Lower lobe of right lung (tissue), 2 donors: ENCODE results near the gene HPCAL1. TPM values are rescaled to one million over a fixed set of nuclear protein-coding genes. Genes with fewer than 3 reads are reported as not detected.
"Not testable (repeated sequence)": the region's sequence is repeated elsewhere in the genome, so short reads cannot be mapped to it uniquely, and the experiment has no call there.

Experiments used
- ATAC-seq, 2 donors: fragments of 200-7000 bp; cut with Tn5 transposase; one replicate each; pipeline ENCODE4 v1.9.1; 2020 to 2022; ENCODE audit warnings: mild to moderate bottlenecking in 2 of 2, moderate library complexity in 2 of 2
- DNase-seq: peaks from one replicate; pipeline ENCODE4 v3.0.0-alpha.2; 2020
- H3K27ac ChIP-seq: fragments of 200-600 bp; one replicate; pipeline ENCODE4 v1.8.0; 2022
- H3K27me3 ChIP-seq: fragments of 200-600 bp; one replicate; pipeline ENCODE4 v1.8.0; 2022; ENCODE audit warnings: low read depth
- H3K36me3 ChIP-seq: fragments of 200-600 bp; one replicate; pipeline ENCODE4 v1.8.0; 2022; ENCODE audit warnings: mild to moderate bottlenecking
- H3K4me1 ChIP-seq: fragments of 200-600 bp; one replicate; pipeline ENCODE4 v1.8.0; 2022
- H3K4me3 ChIP-seq: fragments of 200-600 bp; one replicate; pipeline ENCODE4 v1.8.0; 2022; ENCODE audit warnings: mild to moderate bottlenecking
- H3K9me3 ChIP-seq: fragments of 200-600 bp; one replicate; pipeline ENCODE4 v1.8.0; 2022
- CTCF ChIP-seq: fragments of 200-600 bp; IDR thresholded peaks from one replicate; pipeline ENCODE4 v1.8.0; 2022; ENCODE audit warnings: antibody characterized with exemption, mild to moderate bottlenecking
- intact Hi-C: fragments of 100-400 bp; cut with DNase I; formaldehyde crosslinking; loops from one replicate; pipeline ENCODE4 v1.11.0; 2022
- total RNA-seq: library from RNA; stranded (reverse); fragmentation: NEBNext Ultra II Directional; extraction: Animal tissue kit (Norgen Biotek cat#: 25700); gene quantifications from one replicate; pipeline ENCODE4 v1.2.1, GENCODE V29; 2021
- donor health status: DM: no; HTN: yes; CAD: no; lungs with severe emphysema.

HPCAL1 gene
- total RNA-seq, 1 donor from 2014 or later: 132 TPM

- peaks cover 22% of the 10 kb centered on the region for H3K4me1 ChIP-seq
- H3K4me3 ChIP-seq: no peak overlapping the region
- peaks cover 3% of the 10 kb centered on the region for H3K9me3 ChIP-seq
- DNase-seq (no peak), ATAC-seq (no peak)
- no peak overlapping the region for H3K27ac ChIP-seq
- intact Hi-C loops: no loop called here
- no peaks in the 10 kb centered on the region for H3K27me3 ChIP-seq
- TF ChIP-seq CTCF: no peak
- no peaks in the 10 kb centered on the region for H3K36me3 ChIP-seq
These were observed 13.4 kb upstream of the HPCAL1 start for GRCh38 chr2:10289352-10289751.

- intact Hi-C loops: no loop called here
- Histone ChIP-seq H3K27ac (no peak overlapping the region), H3K4me3 (no peak overlapping the region), H3K4me1 (peaks cover 22% of the 10 kb centered on the region), H3K9me3 (peaks cover 5% of the 10 kb centered on the region), H3K36me3 (no peaks in the 10 kb centered on the region), H3K27me3 (no peaks in the 10 kb centered on the region)
- no peak for TF ChIP-seq CTCF
- ATAC-seq (no peak), DNase-seq (no peak)
These were observed 12.8 kb upstream of the HPCAL1 start for GRCh38 chr2:10289891-10290290.

GRCh38 chr2:10291376-10291775 is 11.3 kb upstream of the HPCAL1 start:
- H3K27ac ChIP-seq, H3K4me3 ChIP-seq, H3K36me3 ChIP-seq, H3K4me1 ChIP-seq, intact Hi-C loops, ATAC-seq, DNase-seq, H3K9me3 ChIP-seq, H3K27me3 ChIP-seq: not testable (repeated sequence)

GRCh38 chr2:10292033-10292432 is 10.7 kb upstream of the HPCAL1 start:
- Histone ChIP-seq H3K4me3 (no peak overlapping the region), H3K4me1 (peaks cover under 1% of the 10 kb centered on the region), H3K36me3 (no peaks in the 10 kb centered on the region), H3K27me3 (no peaks in the 10 kb centered on the region), H3K27ac (no peak overlapping the region), H3K9me3 (peaks cover 5% of the 10 kb centered on the region)
- intact Hi-C loops: no loop called here
- TF ChIP-seq CTCF: no peak
- ATAC-seq (no peak), DNase-seq (no peak)

GRCh38 chr2:10293603-10294002 is 9.1 kb upstream of the HPCAL1 start:
- TF ChIP-seq CTCF: no peak
- intact Hi-C loops: no loop called here
- no peak overlapping the region for H3K27ac ChIP-seq
- ATAC-seq (no peak), DNase-seq (no peak)
- H3K4me3 ChIP-seq: no peak overlapping the region
- H3K36me3 ChIP-seq: no peaks in the 10 kb centered on the region
- H3K4me1 ChIP-seq: peaks cover 13% of the 10 kb centered on the region
- no peaks in the 10 kb centered on the region for H3K27me3 ChIP-seq
- H3K9me3 ChIP-seq: peaks cover 5% of the 10 kb centered on the region

- Histone ChIP-seq H3K4me3 (no peak overlapping the region), H3K36me3 (no peaks in the 10 kb centered on the region), H3K27ac (no peak overlapping the region), H3K9me3 (peaks cover 5% of the 10 kb centered on the region), H3K27me3 (no peaks in the 10 kb centered on the region), H3K4me1 (peaks cover 14% of the 10 kb centered on the region)
- ATAC-seq (no peak), DNase-seq (no peak)
- intact Hi-C loops: no loop called here
- TF ChIP-seq CTCF: no peak
These were observed 8.6 kb upstream of the HPCAL1 start for GRCh38 chr2:10294077-10294476.

- peaks cover 14% of the 10 kb centered on the region for H3K4me1 ChIP-seq
- H3K27me3 ChIP-seq, ATAC-seq, H3K4me3 ChIP-seq, H3K36me3 ChIP-seq, intact Hi-C loops, DNase-seq, H3K9me3 ChIP-seq, H3K27ac ChIP-seq: not testable (repeated sequence)
These were observed 7.1 kb upstream of the HPCAL1 start for GRCh38 chr2:10295649-10296048.
